GM12878 (cell line): ENCODE measurements around the gene MAN2A1. TPM values are rescaled to one million over a fixed set of nuclear protein-coding genes. Genes with fewer than 3 reads are reported as not detected.

Source experiments
- ATAC-seq: fragments of 200-7000 bp; cut with Tn5 transposase; 3 replicates; pipeline ENCODE4 v1.9.1; 2020; ENCODE audit warnings: mild to moderate bottlenecking, moderate library complexity
- BruUV-seq: library from RNA; stranded (reverse); fragments of 400-500 nt; replicated peaks from 2 replicates; lab custom pipeline; 2021; lab: Mats Ljungman, UMichigan
- CTCF ChIA-PET: fragments of 300-600 bp; sonication (Branson Sonifier 250); formaldehyde crosslinking; extraction: SDS; loops from one replicate; lab custom pipeline; 2021; ENCODE audit warnings: inconsistent platforms; lab: Yijun Ruan, JAX
- POLR2A ChIA-PET: fragments of 350-600 bp; formaldehyde crosslinking; extraction: SDS; loops from one replicate; lab custom pipeline; 2021; ENCODE audit warnings: inconsistent platforms; lab: Charles Lee
- RAD21 ChIA-PET: fragments of 300-600 bp; sonication (Branson Sonifier 250); formaldehyde crosslinking; loops from one replicate; lab custom pipeline; 2023; ENCODE audit warnings: antibody characterized with exemption; ENCODE audit not compliant: unreplicated experiment; lab: Charles Lee
- SMC1A ChIA-PET: fragments of 300-600 bp; sonication (Branson Sonifier 250); formaldehyde crosslinking; loops from one replicate; lab custom pipeline; 2023; ENCODE audit not compliant: unreplicated experiment, uncharacterized antibody; lab: Charles Lee
- DNase-seq: peaks from one replicate; pipeline ENCODE4 v3.0.0-alpha.2; 2011; ENCODE audit warnings: low read depth, low spot score
- FAIRE-seq: peaks from 3 replicates; lab custom pipeline; 2011; peaks lifted over from hg19 to GRCh38; lab: Jason Lieb, UNC
- H2AFZ ChIP-seq: 2 replicates; pipeline ENCODE4 v1.6.0; 2011; ENCODE audit warnings: low read depth, low read length, control low read depth; ENCODE audit not compliant: control insufficient read depth
- H3K27ac ChIP-seq: 2 replicates; pipeline ENCODE4 v1.5.1; 2011; ENCODE audit warnings: control low read depth; ENCODE audit not compliant: control insufficient read depth, insufficient read depth
- H3K27me3 ChIP-seq, 2 experiments: replicated peaks in 1 of 2; 2 replicates each; pipeline versions ENCODE4 v1.6.0 to v1.6.1; 2011; ENCODE audit warnings: low read length in 1 of 2; ENCODE audit not compliant: control insufficient read depth in 2 of 2, insufficient read depth in 2 of 2
- H3K36me3 ChIP-seq, 2 experiments: 2 replicates each; pipeline ENCODE4 v1.5.1; 2011; ENCODE audit warnings: low read length in 1 of 2; ENCODE audit not compliant: control insufficient read depth in 2 of 2, insufficient read depth in 2 of 2
- H3K4me1 ChIP-seq: 2 replicates; pipeline ENCODE4 v1.6.1; 2011; ENCODE audit warnings: mild to moderate bottlenecking, low read length, moderate library complexity, mixed read lengths; ENCODE audit not compliant: control insufficient read depth, insufficient read depth
- H3K4me2 ChIP-seq: 2 replicates; pipeline ENCODE4 v1.6.0; 2011; ENCODE audit warnings: control low read depth; ENCODE audit not compliant: control insufficient read depth, insufficient read depth
- H3K4me3 ChIP-seq: fragments of 200-600 bp; sonication (generic); 2 replicates; pipeline ENCODE4 v1.5.1; 2016
- H3K79me2 ChIP-seq: 2 replicates; pipeline ENCODE4 v1.6.0; 2011; ENCODE audit warnings: low read length; ENCODE audit not compliant: control insufficient read depth, insufficient read depth
- H3K9ac ChIP-seq: 2 replicates; pipeline ENCODE4 v1.8.0; 2011; ENCODE audit warnings: low read length, control low read depth, mixed read lengths; ENCODE audit not compliant: control insufficient read depth, insufficient read depth
- H3K9me3 ChIP-seq: replicated peaks from 3 replicates; pipeline ENCODE4 v1.5.1; 2011; ENCODE audit warnings: mild to moderate bottlenecking, low read length; ENCODE audit not compliant: control insufficient read depth, insufficient read depth
- H4K20me1 ChIP-seq: 2 replicates; pipeline ENCODE4 v1.6.0; 2011; ENCODE audit not compliant: control insufficient read depth, insufficient read depth
- ASH2L ChIP-seq: fragments of 300-600, 200-600 bp; sonication (generic); IDR thresholded peaks from 2 replicates; pipeline ENCODE4 v1.6.1; 2017; ENCODE audit warnings: low read depth, mild to moderate bottlenecking, borderline replicate concordance
- BHLHE40 ChIP-seq, 2 experiments: fragments of 450-650 bp in 1 of 2; IDR thresholded peaks; 2 replicates each; pipeline ENCODE4 v1.6.1; 2011 to 2017; ENCODE audit warnings: low read depth in 2 of 2, borderline replicate concordance in 1 of 2, improper control_type of control experiment in 1 of 2, low read length in 1 of 2, mild to moderate bottlenecking in 1 of 2
- CBX5 ChIP-seq: sonication (generic); IDR thresholded peaks from 2 replicates; pipeline ENCODE4 v1.6.1; 2016; ENCODE audit warnings: low read depth, moderate library complexity, mild to moderate bottlenecking, inconsistent platforms
- CREB1 ChIP-seq: IDR thresholded peaks from 2 replicates; pipeline ENCODE4 v1.6.1; 2012; ENCODE audit warnings: low read depth, mild to moderate bottlenecking, inconsistent platforms
- ETV6 ChIP-seq, 2 experiments: fragments of 450-650 bp in 1 of 2; IDR thresholded peaks in 1 of 2; conservative IDR thresholded peaks in 1 of 2; 2 replicates each; pipeline ENCODE4 v1.6.1; 2014; ENCODE audit warnings: antibody characterized with exemption in 1 of 2, borderline replicate concordance in 1 of 2, low read depth in 1 of 2, mild to moderate bottlenecking in 1 of 2, moderate library complexity in 1 of 2
- KAT2A ChIP-seq: conservative IDR thresholded peaks from 2 replicates; pipeline ENCODE4 v1.6.1; 2011; ENCODE audit warnings: low read depth, low read length; ENCODE audit not compliant: control insufficient read depth
- KDM1A ChIP-seq: fragments of 200-600 bp; sonication (generic); IDR thresholded peaks from 2 replicates; pipeline ENCODE4 v1.6.1; 2016; ENCODE audit warnings: borderline replicate concordance
- MTA3 ChIP-seq: IDR thresholded peaks from 2 replicates; pipeline ENCODE4 v1.6.1; 2012; ENCODE audit warnings: low read length, inconsistent platforms, borderline replicate concordance
- MXI1 ChIP-seq: fragments of 150-350 bp; IDR thresholded peaks from 2 replicates; pipeline ENCODE4 v1.6.1; 2011; ENCODE audit warnings: low read depth, mild to moderate bottlenecking, inconsistent platforms, low read length, improper control_type of control experiment
- NR2C1 ChIP-seq: fragments of 450-650 bp; IDR thresholded peaks from 2 replicates; pipeline ENCODE4 v1.6.1; 2017; ENCODE audit warnings: antibody characterized with exemption, mild to moderate bottlenecking, moderate library complexity
- RUNX3 ChIP-seq: IDR thresholded peaks from 2 replicates; pipeline ENCODE4 v1.6.1; 2012; ENCODE audit warnings: low read length, inconsistent platforms
- TBL1XR1 ChIP-seq: IDR thresholded peaks from 2 replicates; pipeline ENCODE4 v1.6.1; 2012; ENCODE audit warnings: low read depth, low read length, improper control_type of control experiment
- ZBTB40 ChIP-seq: fragments of 450-650 bp; IDR thresholded peaks from 2 replicates; pipeline ENCODE4 v1.6.1; 2016; ENCODE audit warnings: mild to moderate bottlenecking, moderate library complexity, borderline replicate concordance
- WGBS: methylation state at CpG from one replicate; pipeline ENCODE4 v1.1.6; 2016; ENCODE audit warnings: low lambda C conversion rate; ENCODE audit not compliant: insufficient replicate concordance, insufficient coverage; ENCODE audit errors: missing lambda C conversion rate; 5-methylcytosine and 5-hydroxymethylcytosine counted together
- in situ Hi-C: fragments of 300-500 bp; cut with MboI; formaldehyde crosslinking; loops from 9 replicates; pipeline ENCODE4 v1.14.3; 2018; ENCODE audit warnings: mixed read lengths
- intact Hi-C: fragments of 100-400 bp; cut with micrococcal nuclease; formaldehyde crosslinking; loops from one replicate; pipeline ENCODE4 v1.14.2; 2022; ENCODE audit not compliant: unreplicated experiment
- polyA plus RNA-seq, 11 experiments: library from polyadenylated mRNA; depleted of rRNA in 4 of 11; unstranded in 6 of 11; stranded (reverse) in 5 of 11; fragments of >200 nt; fragmentation: Nextera tagmentation in 4 of 11; fragmentation: Illumina TruSeq in 1 of 11; extraction: Ambion mirVana in 4 of 11; extraction: Trizol in 1 of 11; gene quantifications; 1 replicate in 1 of 11; 2 replicates in 10 of 11; pipeline versions ENCODE4 v1.2.1 to v1.2.3, GENCODE V29; 2011 to 2016; ENCODE audit warnings: inconsistent platforms in 2 of 11, missing spikeins in 2 of 11, low read depth in 1 of 11
- total RNA-seq, 4 experiments: library from RNA; depleted of rRNA in 3 of 4; stranded (reverse); fragments of >200 nt in 3 of 4; fragmentation: Illumina TruSeq in 1 of 4; extraction: Trizol in 1 of 4; gene quantifications; 2 replicates each; pipeline versions ENCODE4 v1.2.1 to v1.2.3, GENCODE V29; 2013 to 2021

The MAN2A1 gene
- total and polyA plus RNA-seq, 10 of the 15 experiments (the other 5 are each of a cell fraction or from before 2014, with no cell fraction given) = 4.2 to 27.9 (median 10.5) TPM

DNA sequence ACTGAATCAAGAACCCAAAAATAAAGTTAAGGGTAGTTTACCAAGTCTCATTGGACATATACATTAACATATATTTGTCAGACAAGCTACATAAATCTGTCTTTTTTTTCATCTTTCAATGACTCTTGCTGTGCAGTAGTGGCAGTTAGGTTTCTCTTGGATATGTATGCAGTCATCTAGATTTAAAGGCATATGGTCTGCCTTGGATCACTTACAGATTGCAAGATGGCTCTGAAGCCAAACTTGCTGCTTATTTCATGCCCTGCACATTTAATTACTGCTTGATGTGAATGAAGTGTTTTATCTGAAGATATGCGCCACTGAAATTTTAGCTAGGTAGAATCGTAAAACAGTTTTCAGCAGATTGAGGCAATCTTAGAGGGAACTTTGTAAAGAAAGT is 18.6 kb upstream of the MAN2A1 start:
- SMC1A ChIA-PET = interaction anchor here (0.9 to 1.3 kb wide), 2 partner anchors 9 to 51 kb away, joined by 3 read pairs; no protein-coding TSS in a partner anchor
- DNase-seq (no peak), FAIRE-seq (no peak), ATAC-seq (no peak)
- Histone ChIP-seq H3K4me2 (no peak overlapping the region), H3K36me3 (no peaks in the 10 kb centered on the region), H3K9me3 (no peaks in the 10 kb centered on the region; the same call in 2 of the 3 replicates), H4K20me1 (no peaks in the 10 kb centered on the region), H3K27ac (no peak overlapping the region), H3K4me3 (no peak overlapping the region), H3K4me1 (no peaks in the 10 kb centered on the region), H2AFZ (no peak overlapping the region), H3K27me3 (peaks cover 0 to 2% of the 10 kb centered on the region in 2 experiments; a peak in 1 of 4 replicates), H3K79me2 (no peaks in the 10 kb centered on the region), H3K9ac (no peak overlapping the region)
- CTCF ChIA-PET = interaction anchor here (1.4 kb wide), 1 partner anchor 17 kb away, joined by 3 read pairs; no protein-coding TSS in a partner anchor
- WGBS = 92% methylated on average over 2 of the region's 2 CpGs
- TF ChIP-seq CBX5 = no peak
- no peak for TF ChIP-seq TBL1XR1
- no peak for TF ChIP-seq MTA3
- no peak for TF ChIP-seq NR2C1
- TF ChIP-seq CREB1 = no peak
- no peak for TF ChIP-seq KAT2A
- no peak for TF ChIP-seq BHLHE40 (IDR thresholded peaks at IDR 0.05; ENCODE audit: borderline replicate concordance in 1 of 2, low read depth in 2 of 2, low read length in 1 of 2)
- TF ChIP-seq ZBTB40 = no peak
- no peak for TF ChIP-seq RUNX3
- no peak for TF ChIP-seq ASH2L
- no peak for TF ChIP-seq MXI1
- no peak for TF ChIP-seq ETV6 (conservative IDR thresholded peaks at IDR 0.05 in 1 of 2, IDR thresholded peaks at IDR 0.05 in 1 of 2; ENCODE audit: borderline replicate concordance in 1 of 2, low read depth in 1 of 2)
- no peak for TF ChIP-seq KDM1A
- in situ Hi-C loops = no loop called here
- RAD21 ChIA-PET = no interaction called here
- intact Hi-C loops = no loop called here
- POLR2A ChIA-PET = no interaction called here
- BruUV-seq = no TSS peak
